GM18526 (cell line): ENCODE results near the gene RAPGEF1.
A peak's percentile ranks its signal among the peaks of the same experiment; 100 is the strongest.

ENCODE experiments used
- POLR2A ChIP-seq: IDR thresholded peaks from 3 replicates; pipeline ENCODE4 v1.6.1; 2011; ENCODE audit not compliant: insufficient read length; ENCODE audit errors: extremely low read depth

Gene RAPGEF1

DNA sequence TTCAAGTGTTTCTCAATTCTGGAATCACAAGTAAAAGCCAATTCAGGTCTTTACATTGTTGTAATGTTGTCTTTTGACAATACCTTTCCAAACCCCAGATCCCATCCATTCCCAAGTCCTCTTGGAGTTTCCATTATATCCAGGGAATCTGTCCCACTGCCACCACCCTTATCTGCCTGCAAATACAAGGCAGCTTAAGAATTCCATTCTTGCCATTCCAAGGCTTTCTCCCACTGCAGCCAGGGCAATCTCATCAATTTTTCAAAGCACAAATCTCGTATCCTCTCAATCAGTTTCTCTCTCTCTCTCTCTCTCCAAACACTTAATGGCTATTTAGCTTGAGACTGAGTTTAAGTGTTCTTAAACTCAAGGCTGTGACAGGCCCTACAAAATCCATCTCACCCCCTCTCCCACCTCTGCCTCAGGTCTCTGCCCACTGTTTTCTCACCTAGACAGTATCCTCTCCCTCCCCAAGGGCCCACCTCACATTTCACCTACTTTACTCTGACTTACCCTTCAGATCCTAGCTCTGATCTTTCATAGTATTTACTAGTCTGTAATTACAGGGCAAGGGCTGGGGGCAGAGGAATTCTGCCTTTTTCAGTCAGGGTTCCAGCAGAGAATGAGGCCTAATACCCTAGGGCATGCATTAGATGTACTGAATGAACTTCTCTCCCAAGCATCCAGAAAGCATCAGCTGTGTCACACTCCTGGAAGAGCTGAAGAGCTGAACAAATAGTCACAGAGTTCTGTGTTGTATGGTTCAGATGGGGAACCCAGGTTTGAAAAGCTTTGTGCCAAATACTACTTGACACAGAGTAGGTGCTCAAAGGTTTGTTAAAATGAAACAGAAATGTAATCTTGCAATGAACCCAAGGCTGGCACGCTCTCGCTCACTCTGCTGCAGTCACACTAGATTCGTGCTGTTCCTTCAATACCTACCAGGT lies 46.0 kb downstream of the RAPGEF1 start:
- no peak for TF ChIP-seq POLR2A

DNA sequence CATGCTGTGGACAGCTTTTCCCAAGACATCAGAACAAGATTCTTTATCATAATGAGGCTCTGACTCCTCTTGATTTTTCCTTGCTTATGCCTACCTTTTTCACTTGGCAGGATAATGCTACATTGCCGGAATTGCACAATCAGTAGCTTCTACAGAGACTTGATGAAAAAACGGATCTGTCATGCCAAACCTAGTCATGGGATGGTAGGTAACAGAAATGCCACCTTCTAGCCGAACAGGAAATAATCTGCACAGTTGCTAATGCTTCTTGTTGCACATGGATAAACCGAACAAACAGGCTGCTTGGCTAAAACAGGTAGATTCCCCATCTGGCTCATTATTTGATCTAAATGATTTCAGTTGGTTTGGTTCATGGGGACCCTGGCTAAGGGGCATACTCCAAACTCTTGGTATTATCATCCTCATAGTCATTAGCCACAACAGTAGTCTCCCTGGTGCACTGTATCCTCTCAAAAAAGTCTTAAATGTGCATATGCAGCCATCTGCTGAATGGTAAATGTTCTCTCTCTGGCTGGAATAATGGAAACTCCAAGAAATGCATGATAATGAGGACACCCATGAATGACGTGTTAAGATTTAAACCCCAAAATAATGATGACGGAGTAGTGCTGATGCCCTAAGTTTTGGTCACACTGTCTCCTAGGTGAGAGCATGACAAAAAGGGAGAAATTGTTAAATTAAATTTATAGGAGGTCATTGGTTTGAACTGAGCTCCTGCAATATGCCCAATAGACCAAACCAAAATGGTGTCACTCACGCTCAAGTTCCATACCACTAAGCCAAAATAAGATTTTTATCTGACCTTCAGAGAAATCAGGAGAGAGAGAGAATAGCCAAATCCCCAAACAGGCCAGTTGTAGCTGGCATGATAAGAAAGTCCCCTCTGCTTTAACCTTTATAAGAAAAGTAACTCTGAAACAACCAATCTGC lies 47.0 kb downstream of the RAPGEF1 start:
- TF ChIP-seq POLR2A, result no peak

DNA sequence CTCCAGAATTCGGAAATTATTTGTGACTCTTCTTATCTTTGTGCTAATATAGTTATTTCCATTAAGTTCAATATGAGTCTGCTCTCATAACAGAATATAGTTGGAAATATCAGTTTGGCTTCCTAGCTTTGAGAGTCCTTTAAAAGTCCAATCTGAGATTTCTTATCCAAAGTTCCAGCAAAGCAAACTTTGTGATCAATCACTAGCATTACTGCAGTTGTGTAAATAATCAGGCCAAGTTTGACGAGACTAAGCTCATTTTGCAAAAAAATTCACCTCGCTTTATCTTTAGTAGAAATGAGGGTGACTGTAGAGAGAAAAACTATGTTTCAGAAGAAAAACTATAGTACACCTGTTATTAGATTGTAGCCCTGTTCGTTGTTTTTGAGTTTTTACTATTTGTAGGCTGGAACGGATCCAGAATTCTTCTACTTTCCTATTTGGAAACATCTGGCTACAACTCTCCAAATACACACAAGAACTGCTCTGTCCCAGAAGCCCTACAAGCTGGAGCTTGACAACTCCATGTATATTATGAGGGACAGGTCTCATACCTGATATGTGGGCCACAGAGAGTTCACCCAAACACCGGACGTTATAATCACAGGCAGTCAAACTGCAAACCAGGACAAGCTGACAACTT lies 47.8 kb downstream of the RAPGEF1 start:
- TF ChIP-seq POLR2A, result no peak

DNA sequence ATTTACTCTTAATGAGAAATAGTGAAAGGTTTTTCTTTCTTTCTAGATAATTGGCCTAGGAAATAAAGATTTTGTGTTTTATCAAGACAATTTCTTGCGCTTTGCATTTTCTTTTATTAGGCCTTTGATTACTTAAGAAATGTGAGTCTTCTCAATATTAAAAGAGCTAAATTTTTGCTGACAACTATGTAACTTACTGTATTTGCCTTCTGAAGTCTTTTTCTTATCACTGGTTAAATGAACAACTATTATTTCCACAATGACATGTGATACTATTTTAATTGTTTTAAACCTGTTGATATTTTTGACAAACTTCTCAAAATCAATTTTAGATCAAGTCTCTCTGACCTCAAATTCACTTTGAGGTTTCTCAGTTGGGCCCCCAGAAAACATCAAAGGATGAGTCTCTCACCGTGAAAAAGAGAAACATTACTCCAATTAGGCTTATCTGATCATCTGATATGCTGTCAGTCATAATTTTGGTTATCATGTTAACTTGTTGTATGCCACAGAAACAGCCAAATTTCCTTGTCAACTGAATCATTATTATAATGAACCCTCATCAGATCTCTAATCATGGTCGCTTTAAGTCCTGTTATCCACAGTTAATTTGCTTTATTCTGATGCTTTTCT lies 48.8 kb downstream of the RAPGEF1 start:
- no peak for TF ChIP-seq POLR2A

GRCh38 chr9:131690462-131690861 lies 49.4 kb downstream of the RAPGEF1 start:
- no peak for TF ChIP-seq POLR2A

DNA sequence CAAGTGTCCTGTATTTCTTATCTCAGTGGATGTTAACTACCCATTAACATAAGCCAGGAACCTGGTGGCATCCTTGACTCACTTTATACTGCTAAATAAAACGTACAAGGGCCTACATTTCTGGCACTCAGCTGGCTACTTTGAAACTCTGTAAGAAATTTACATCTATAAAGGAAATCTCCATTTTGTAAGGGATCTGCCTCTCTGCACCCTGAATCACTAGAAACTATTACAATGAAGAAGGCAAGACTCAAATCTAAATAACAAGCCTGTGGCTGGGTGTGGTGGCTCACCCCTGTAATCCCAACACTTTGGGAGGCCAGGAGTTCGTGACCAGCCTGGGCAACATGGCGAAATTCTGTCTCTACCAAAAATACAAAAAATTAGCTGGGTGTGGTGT lies 51.5 kb downstream of the RAPGEF1 start:
- no peak for TF ChIP-seq POLR2A

- TF ChIP-seq POLR2A, result no peak
Measured at GRCh38 chr9:131685753-131686706, 53.8 kb downstream of the RAPGEF1 start.

- TF ChIP-seq POLR2A, result no peak
Measured at GRCh38 chr9:131682261-131682660, 57.6 kb downstream of the RAPGEF1 start.

- no peak for TF ChIP-seq POLR2A
Measured at GRCh38 chr9:131679261-131680020, 60.4 kb downstream of the RAPGEF1 start.

- peak; percentile 41 for TF ChIP-seq POLR2A
Measured at GRCh38 chr9:131678499-131679111, 61.3 kb downstream of the RAPGEF1 start.

DNA sequence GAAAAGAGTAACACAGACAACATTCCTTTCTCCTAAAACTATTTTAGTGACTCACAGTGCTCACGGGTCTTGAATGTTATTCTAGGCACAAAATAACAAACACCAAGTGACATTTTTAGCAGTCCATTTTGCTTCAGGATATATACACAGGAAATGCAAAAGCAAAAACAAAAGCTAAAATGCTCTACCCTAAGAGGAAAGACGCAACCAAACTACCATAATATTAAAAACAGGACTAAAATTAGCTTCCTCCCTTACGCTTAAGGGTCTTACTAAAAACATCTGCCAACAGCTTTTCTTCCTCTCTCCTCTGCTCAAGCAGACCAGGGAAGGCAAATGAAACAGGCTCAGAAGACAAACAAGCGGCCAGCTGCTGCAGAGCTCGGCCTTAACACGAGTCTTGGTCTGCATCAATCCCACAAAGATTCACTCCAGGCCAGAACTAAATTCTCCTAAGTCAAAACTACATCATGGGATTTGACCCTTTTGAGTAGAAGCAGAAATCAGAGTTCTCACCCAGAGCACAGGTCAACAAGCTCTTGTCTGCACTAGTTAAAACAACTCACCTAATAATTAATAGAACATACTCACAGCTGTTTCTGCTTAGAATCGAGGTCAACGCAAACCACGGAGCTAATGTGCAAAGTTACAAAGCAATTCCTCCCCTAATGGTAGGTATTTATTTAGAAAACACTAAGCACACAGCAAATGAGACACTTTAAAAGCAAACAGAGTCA lies 62.3 kb downstream of the RAPGEF1 start:
- peak; percentile 25 for TF ChIP-seq POLR2A

- TF ChIP-seq POLR2A, result no peak
Measured at GRCh38 chr9:131677049-131677443, 62.8 kb downstream of the RAPGEF1 start.
